HEK293T (cell line): ENCODE data around the gene KIF13A.

Source experiments
- CTCF ChIA-PET: fragments of 350-600 bp; formaldehyde crosslinking; extraction: SDS; loops from one replicate; lab custom pipeline; 2021; ENCODE audit warnings: antibody characterized with exemption, inconsistent platforms; lab: Yijun Ruan, JAX
- POLR2A ChIA-PET: fragments of 350-600 bp; formaldehyde crosslinking; extraction: SDS; loops from one replicate; lab custom pipeline; 2020; ENCODE audit warnings: antibody characterized with exemption, inconsistent platforms; lab: Yijun Ruan, JAX
- DNase-seq: peaks from one replicate; pipeline ENCODE4 v3.0.0; 2012; ENCODE audit warnings: mixed read lengths; ENCODE audit errors: extremely low spot score
- ARNT ChIP-seq: fragments of 450-650 bp; IDR thresholded peaks from 2 replicates; pipeline ENCODE4 v1.6.1; 2017; ENCODE audit warnings: mild to moderate bottlenecking
- BHLHE40 ChIP-seq: fragments of 450-650 bp; IDR thresholded peaks from 2 replicates; pipeline ENCODE4 v1.6.1; 2016; ENCODE audit warnings: mild to moderate bottlenecking, moderate library complexity, borderline replicate concordance
- CTBP1 ChIP-seq: fragments of 450-650 bp; IDR thresholded peaks from 2 replicates; pipeline ENCODE4 v1.6.1; 2016; ENCODE audit warnings: borderline replicate concordance
- ELF4 ChIP-seq: fragments of 450-650 bp; IDR thresholded peaks from 2 replicates; pipeline ENCODE4 v1.6.1; 2017; ENCODE audit warnings: antibody characterized with exemption
- FOXA1 ChIP-seq: fragments of 450-650 bp; IDR thresholded peaks from 2 replicates; pipeline ENCODE4 v1.6.1; 2016; ENCODE audit warnings: mild to moderate bottlenecking
- FOXK2 ChIP-seq: fragments of 450-650 bp; IDR thresholded peaks from 2 replicates; pipeline ENCODE4 v1.6.1; 2016; ENCODE audit warnings: mild to moderate bottlenecking
- FOXM1 ChIP-seq: fragments of 450-650 bp; IDR thresholded peaks from 2 replicates; pipeline ENCODE4 v1.6.1; 2017; ENCODE audit warnings: mild to moderate bottlenecking, borderline replicate concordance
- HDGF ChIP-seq: fragments of 450-650 bp; IDR thresholded peaks from 2 replicates; pipeline ENCODE4 v1.6.1; 2017; ENCODE audit warnings: antibody characterized with exemption, borderline replicate concordance
- L3MBTL2 ChIP-seq: fragments of 450-650 bp; conservative IDR thresholded peaks from 2 replicates; pipeline ENCODE4 v1.6.1; 2016; ENCODE audit warnings: mild to moderate bottlenecking
- LEF1 ChIP-seq: fragments of 450-650 bp; IDR thresholded peaks from 2 replicates; pipeline ENCODE4 v1.6.1; 2017; ENCODE audit warnings: mild to moderate bottlenecking, borderline replicate concordance
- NFRKB ChIP-seq: fragments of 450-650 bp; IDR thresholded peaks from 2 replicates; pipeline ENCODE4 v1.6.1; 2016; ENCODE audit warnings: mild to moderate bottlenecking, moderate library complexity
- SP1 ChIP-seq: fragments of 450-650 bp; IDR thresholded peaks from 2 replicates; pipeline ENCODE4 v1.6.1; 2017
- SUZ12 ChIP-seq: fragments of 450-650 bp; IDR thresholded peaks from 2 replicates; pipeline ENCODE4 v1.6.1; 2016; ENCODE audit warnings: mild to moderate bottlenecking
- TARDBP ChIP-seq: fragments of 450-650 bp; IDR thresholded peaks from 2 replicates; pipeline ENCODE4 v1.6.1; 2016
- ZNF384 ChIP-seq: fragments of 450-650 bp; IDR thresholded peaks from 2 replicates; pipeline ENCODE4 v1.6.1; 2016
- TF ChIP-seq, protein P1 (sequence below): fragments of 450-650 bp; IDR thresholded peaks from 2 replicates; pipeline ENCODE4 v1.6.1; 2016

KIF13A gene

GRCh38 chr6:17839513-17840223, 147.8 kb downstream of the KIF13A start:
- no peak for DNase-seq
- TF ChIP-seq FOXA1 = no peak
- TF ChIP-seq SP1 = no peak
- TF ChIP-seq NFRKB = no peak
- TF ChIP-seq ZNF384 = no peak
- no peak for TF ChIP-seq LEF1
- no peak for TF ChIP-seq FOXM1
- no peak for TF ChIP-seq BHLHE40
- TF ChIP-seq CTBP1 = no peak
- TF ChIP-seq ARNT = no peak
- TF ChIP-seq HDGF = no peak
- no peak for TF ChIP-seq SUZ12
- TF ChIP-seq, protein P1, sequence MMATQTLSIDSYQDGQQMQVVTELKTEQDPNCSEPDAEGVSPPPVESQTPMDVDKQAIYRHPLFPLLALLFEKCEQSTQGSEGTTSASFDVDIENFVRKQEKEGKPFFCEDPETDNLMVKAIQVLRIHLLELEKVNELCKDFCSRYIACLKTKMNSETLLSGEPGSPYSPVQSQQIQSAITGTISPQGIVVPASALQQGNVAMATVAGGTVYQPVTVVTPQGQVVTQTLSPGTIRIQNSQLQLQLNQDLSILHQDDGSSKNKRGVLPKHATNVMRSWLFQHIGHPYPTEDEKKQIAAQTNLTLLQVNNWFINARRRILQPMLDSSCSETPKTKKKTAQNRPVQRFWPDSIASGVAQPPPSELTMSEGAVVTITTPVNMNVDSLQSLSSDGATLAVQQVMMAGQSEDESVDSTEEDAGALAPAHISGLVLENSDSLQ = no peak
- TF ChIP-seq TARDBP = no peak
- TF ChIP-seq ELF4 = no peak
- TF ChIP-seq L3MBTL2 = no peak
- no peak for TF ChIP-seq FOXK2
- ChIA-PET CTCF (no interaction called here), POLR2A (no interaction called here)

- ChIA-PET POLR2A (no interaction called here), CTCF (no interaction called here)
- TF ChIP-seq BHLHE40 (no peak), L3MBTL2 (no peak), ZNF384 (no peak)
- DNase-seq = no peak
Observed at GRCh38 chr6:17836293-17836692, 151.1 kb downstream of the KIF13A start.

- CTCF ChIA-PET = no interaction called here
- TF ChIP-seq, protein P1 = 0 out of 2 replicates have a peak, but pooled peaks have one; percentile 19
- TF ChIP-seq ZNF384 = no peak
- POLR2A ChIA-PET = no interaction called here
- no peak for DNase-seq
Observed at GRCh38 chr6:17835784-17836183, 151.7 kb downstream of the KIF13A start.

GRCh38 chr6:17831135-17831534, 156.3 kb downstream of the KIF13A start:
- TF ChIP-seq, protein P1 = no peak
- TF ChIP-seq CTBP1 (no peak), FOXM1 (no peak), FOXA1 (no peak), TARDBP (no peak), SP1 (no peak), FOXK2 (no peak), SUZ12 (no peak)
- ChIA-PET CTCF (no interaction called here), POLR2A (no interaction called here)
- DNase-seq = no peak

- no peak for DNase-seq
- ChIA-PET POLR2A (interaction anchor here (0.6 kb wide), 1 partner anchor 639 kb away, joined by 3 read pairs; no protein-coding TSS in a partner anchor), CTCF (no interaction called here)
- TF ChIP-seq HDGF (no peak), SP1 (no peak), FOXK2 (no peak), CTBP1 (no peak), TARDBP (no peak), ELF4 (no peak)
Observed at GRCh38 chr6:17829905-17830304, 157.5 kb downstream of the KIF13A start.

- DNase-seq = no peak
- TF ChIP-seq LEF1 = no peak
- TF ChIP-seq FOXA1 = no peak
- TF ChIP-seq FOXM1 = no peak
- TF ChIP-seq L3MBTL2 = no peak
- TF ChIP-seq TARDBP = no peak
- no peak for TF ChIP-seq ARNT
- TF ChIP-seq ZNF384 = no peak
- no peak for TF ChIP-seq BHLHE40
- TF ChIP-seq, protein P1 = no peak
- TF ChIP-seq SUZ12 = no peak
- no peak for TF ChIP-seq SP1
- TF ChIP-seq NFRKB = no peak
- TF ChIP-seq HDGF = no peak
- no peak for TF ChIP-seq FOXK2
- no peak for TF ChIP-seq ELF4
- no peak for TF ChIP-seq CTBP1
- ChIA-PET POLR2A (no interaction called here), CTCF (no interaction called here)
Observed at GRCh38 chr6:17828149-17828548, 159.3 kb downstream of the KIF13A start.
